ENCODE measurements around the gene PTPRM.

Gene PTPRM

GRCh38 chr18:8330575-8330974 is 763.5 kb downstream of the PTPRM start:
- no peak for DNase-seq (ENCODE audit: low read depth)
- no peak overlapping the region for H3K4me3 ChIP-seq (ENCODE audit: low read depth, low read length)
- TF ChIP-seq CTCF (IDR thresholded peaks at IDR 0.05; ENCODE audit: low read depth, low read length) (no peak), POLR2A (IDR thresholded peaks at IDR 0.05; ENCODE audit: extremely low read depth, insufficient read length) (no peak), MYC (IDR thresholded peaks at IDR 0.05; ENCODE audit: low read depth, low read length) (no peak), MAX (IDR thresholded peaks at IDR 0.05; ENCODE audit: low read depth, low read length) (no peak)

GRCh38 chr18:8332286-8332685 is 765.2 kb downstream of the PTPRM start:
- no peak for DNase-seq (ENCODE audit: low read depth)
- TF ChIP-seq CTCF (IDR thresholded peaks at IDR 0.05; ENCODE audit: low read depth, low read length): no peak

GRCh38 chr18:8333961-8334360 is 766.8 kb downstream of the PTPRM start:
- no peak overlapping the region for H3K4me3 ChIP-seq (ENCODE audit: low read depth, low read length)
- TF ChIP-seq CTCF (IDR thresholded peaks at IDR 0.05; ENCODE audit: low read depth, low read length) (no peak), POLR2A (IDR thresholded peaks at IDR 0.05; ENCODE audit: extremely low read depth, insufficient read length) (no peak), MYC (IDR thresholded peaks at IDR 0.05; ENCODE audit: low read depth, low read length) (no peak), MAX (IDR thresholded peaks at IDR 0.05; ENCODE audit: low read depth, low read length) (no peak)
- no peak for DNase-seq (ENCODE audit: low read depth)

More at GRCh38 chr18:8332286-8332685, 765.2 kb downstream of the PTPRM start:
- H3K4me3 ChIP-seq (ENCODE audit: low read depth, low read length): no peak overlapping the region

GRCh38 chr18:8337211-8337610 is 770.1 kb downstream of the PTPRM start:
- no peak overlapping the region for H3K4me3 ChIP-seq (ENCODE audit: low read depth, low read length)
- TF ChIP-seq CTCF (IDR thresholded peaks at IDR 0.05; ENCODE audit: low read depth, low read length) (no peak), POLR2A (IDR thresholded peaks at IDR 0.05; ENCODE audit: extremely low read depth, insufficient read length) (no peak), MYC (IDR thresholded peaks at IDR 0.05; ENCODE audit: low read depth, low read length) (no peak), MAX (IDR thresholded peaks at IDR 0.05; ENCODE audit: low read depth, low read length) (no peak)
- DNase-seq (ENCODE audit: low read depth): no peak

GRCh38 chr18:8339210-8339609 is 772.1 kb downstream of the PTPRM start:
- no peak for DNase-seq (ENCODE audit: low read depth)

More at GRCh38 chr18:8339210-8339609, 772.1 kb downstream of the PTPRM start:
- TF ChIP-seq POLR2A (IDR thresholded peaks at IDR 0.05; ENCODE audit: extremely low read depth, insufficient read length) (no peak), CTCF (IDR thresholded peaks at IDR 0.05; ENCODE audit: low read depth, low read length) (no peak), MAX (IDR thresholded peaks at IDR 0.05; ENCODE audit: low read depth, low read length) (no peak), MYC (IDR thresholded peaks at IDR 0.05; ENCODE audit: low read depth, low read length) (no peak)
- H3K4me3 ChIP-seq (ENCODE audit: low read depth, low read length): no peak overlapping the region
